Kidney glomerular epithelial cell (primary cell): Measurements from ENCODE around the gene SPARC.
"Not testable (repeated sequence)": the region's sequence is repeated elsewhere in the genome, so short reads cannot be mapped to it uniquely, and the experiment has no call there.

ENCODE experiments used
- DNase-seq: peaks from one replicate; lab custom pipeline; 2025; lab: John Stamatoyannopoulos, UW

The SPARC gene

GRCh38 chr5:151686674-151687407, at the start of gene SPARC:
SPARC (minus strand) TSS chr5:151686915; CDS start chr5:151676188, 10,727 bp downstream.
- DNase-seq, result peak; percentile 93

GRCh38 chr5:151735646-151736045, 48.9 kb upstream of the SPARC start:
- no peak for DNase-seq

GRCh38 chr5:151734064-151734408, 47.3 kb upstream of the SPARC start:
- no peak for DNase-seq

GRCh38 chr5:151733358-151734063, 46.8 kb upstream of the SPARC start:
- no peak for DNase-seq

GRCh38 chr5:151730381-151730780, 43.7 kb upstream of the SPARC start:
- DNase-seq, result no peak

- not testable (repeated sequence) for DNase-seq
Observed at GRCh38 chr5:151729597-151729996, 42.9 kb upstream of the SPARC start.

- no peak for DNase-seq
Observed at GRCh38 chr5:151724360-151724759, 37.6 kb upstream of the SPARC start.

- no peak for DNase-seq
Observed at GRCh38 chr5:151722546-151722945, 35.8 kb upstream of the SPARC start.

- peak; percentile 20 for DNase-seq
Observed at GRCh38 chr5:151721812-151722391, 35.2 kb upstream of the SPARC start.

- peak; percentile 3 for DNase-seq
Observed at GRCh38 chr5:151721087-151721646, 34.5 kb upstream of the SPARC start.

GRCh38 chr5:151720215-151720614, 33.5 kb upstream of the SPARC start:
- DNase-seq, result no peak

- no peak for DNase-seq
Observed at GRCh38 chr5:151719228-151720000, 32.7 kb upstream of the SPARC start.

- no peak for DNase-seq
Observed at GRCh38 chr5:151718646-151719045, 31.9 kb upstream of the SPARC start.

GRCh38 chr5:151718153-151718552, 31.4 kb upstream of the SPARC start:
- DNase-seq, result no peak

- DNase-seq, result no peak
Observed at GRCh38 chr5:151717416-151717815, 30.7 kb upstream of the SPARC start.

GRCh38 chr5:151709109-151709735, 22.5 kb upstream of the SPARC start:
- no peak for DNase-seq

- no peak for DNase-seq
Observed at GRCh38 chr5:151708126-151708525, 21.4 kb upstream of the SPARC start.

- DNase-seq, result no peak
Observed at GRCh38 chr5:151707567-151707966, 20.9 kb upstream of the SPARC start.

GRCh38 chr5:151706906-151707305, 20.2 kb upstream of the SPARC start:
- peak; percentile 84 for DNase-seq

GRCh38 chr5:151703780-151704179, 17.1 kb upstream of the SPARC start:
- DNase-seq, result no peak

GRCh38 chr5:151703227-151703626, 16.5 kb upstream of the SPARC start:
- no peak for DNase-seq

- DNase-seq, result peak; percentile 33
Observed at GRCh38 chr5:151700820-151701219, 14.1 kb upstream of the SPARC start.
